Loucy (cell line): ENCODE measurements around the gene DLL1.

Experiments
- H2AFZ ChIP-seq: fragments of 200-600 bp; sonication (generic); 2 replicates; pipeline ENCODE4 v1.6.0; 2016; ENCODE audit warnings: antibody characterized with exemption, mild to moderate bottlenecking, low read length, moderate library complexity
- H3F3A ChIP-seq: fragments of 200-600 bp; 2 replicates; pipeline ENCODE4 v1.6.0; 2016; ENCODE audit warnings: antibody characterized with exemption, low read depth, mild to moderate bottlenecking
- H3K27me3 ChIP-seq: fragments of 200-600 bp; sonication (generic); 2 replicates; pipeline ENCODE4 v1.6.1; 2014; ENCODE audit warnings: low read length, mild to moderate bottlenecking; ENCODE audit not compliant: insufficient read depth, poor library complexity, severe bottlenecking
- H3K36me3 ChIP-seq: fragments of 200-600 bp; sonication (generic); 2 replicates; pipeline ENCODE4 v1.6.1; 2016; ENCODE audit warnings: low read length; ENCODE audit not compliant: insufficient read depth
- H3K4me1 ChIP-seq: fragments of 200-600 bp; sonication (generic); 2 replicates; pipeline ENCODE4 v1.5.1; 2014; ENCODE audit warnings: low read length, mild to moderate bottlenecking; ENCODE audit not compliant: insufficient read depth, poor library complexity, severe bottlenecking
- H3K4me2 ChIP-seq: fragments of 200-600 bp; sonication (generic); 2 replicates; pipeline ENCODE4 v1.6.0; 2014; ENCODE audit warnings: antibody characterized with exemption, low read length, low read depth, mild to moderate bottlenecking; ENCODE audit not compliant: poor library complexity, severe bottlenecking
- H3K4me3 ChIP-seq: fragments of 200-600 bp; sonication (generic); 2 replicates; pipeline ENCODE4 v1.5.1; 2014; ENCODE audit warnings: low read length, mild to moderate bottlenecking, mixed read lengths; ENCODE audit not compliant: poor library complexity, severe bottlenecking
- H3K79me2 ChIP-seq: fragments of 200-600 bp; sonication (generic); 2 replicates; pipeline ENCODE4 v1.6.1; 2014; ENCODE audit warnings: low read length; ENCODE audit not compliant: insufficient read depth
- H3K9ac ChIP-seq: fragments of 200-600 bp; sonication (generic); 2 replicates; pipeline ENCODE4 v1.6.0; 2014; ENCODE audit warnings: mild to moderate bottlenecking, low read depth, low read length, moderate library complexity; ENCODE audit not compliant: poor library complexity, severe bottlenecking
- H3K9me2 ChIP-seq: fragments of 200-600 bp; sonication (generic); replicated peaks from 2 replicates; pipeline ENCODE4 v1.6.1; 2016; ENCODE audit warnings: low read depth, low read length, mixed read lengths
- H3K9me3 ChIP-seq: fragments of 200-600 bp; sonication (generic); 2 replicates; pipeline ENCODE4 v1.6.1; 2014; ENCODE audit warnings: mild to moderate bottlenecking, antibody characterized with exemption, low read length, low read depth; ENCODE audit not compliant: insufficient read depth
- H4K20me1 ChIP-seq: fragments of 200-600 bp; sonication (generic); 2 replicates; pipeline ENCODE4 v1.6.0; 2014; ENCODE audit warnings: antibody characterized with exemption, low read length, mild to moderate bottlenecking; ENCODE audit not compliant: insufficient read depth, poor library complexity, severe bottlenecking
- CTCF ChIP-seq: fragments of 200-600 bp; sonication (generic); conservative IDR thresholded peaks from 2 replicates; pipeline ENCODE4 v1.5.1; 2014; ENCODE audit warnings: mild to moderate bottlenecking, antibody characterized with exemption, low read length
- EZH2phosphoT487 ChIP-seq: fragments of 200-600 bp; IDR thresholded peaks from 2 replicates; pipeline ENCODE4 v1.6.1; 2018; ENCODE audit warnings: antibody characterized with exemption, mild to moderate bottlenecking, moderate library complexity, borderline replicate concordance

The DLL1 gene

GRCh38 chr6:170289951-170290295, 955 bp downstream of the DLL1 start:
- H3K9ac ChIP-seq = no peak overlapping the region
- H2AFZ ChIP-seq = no peak overlapping the region
- peaks cover 12% of the 10 kb centered on the region for H3K4me1 ChIP-seq

GRCh38 chr6:170289180-170289931, 1.5 kb downstream of the DLL1 start:
- no peaks in the 10 kb centered on the region for H3K36me3 ChIP-seq
- no peaks in the 10 kb centered on the region for H4K20me1 ChIP-seq
- H3K79me2 ChIP-seq = no peaks in the 10 kb centered on the region
- no peaks in the 10 kb centered on the region for H3K9me3 ChIP-seq
- H2AFZ ChIP-seq = no peak overlapping the region
- no peak overlapping the region for H3K4me3 ChIP-seq
- no peak overlapping the region for H3K4me2 ChIP-seq
- H3K9ac ChIP-seq = no peak overlapping the region
- no peaks in the 10 kb centered on the region for H3K9me2 ChIP-seq
- no peaks in the 10 kb centered on the region for H3K27me3 ChIP-seq
- H3F3A ChIP-seq = no peaks in the 10 kb centered on the region
- TF ChIP-seq CTCF (no peak), EZH2phosphoT487 (no peak)
- H3K4me1 ChIP-seq = peaks cover 10% of the 10 kb centered on the region

More at GRCh38 chr6:170289951-170290295, 955 bp downstream of the DLL1 start:
- Histone ChIP-seq H3F3A (no peaks in the 10 kb centered on the region), H3K36me3 (no peaks in the 10 kb centered on the region), H3K27me3 (no peaks in the 10 kb centered on the region), H3K79me2 (no peaks in the 10 kb centered on the region), H3K9me3 (no peaks in the 10 kb centered on the region), H4K20me1 (no peaks in the 10 kb centered on the region), H3K4me2 (no peak overlapping the region), H3K4me3 (no peak overlapping the region), H3K9me2 (no peaks in the 10 kb centered on the region)
- TF ChIP-seq CTCF = no peak
- TF ChIP-seq EZH2phosphoT487 = no peak

GRCh38 chr6:170288852-170289179, 2.1 kb downstream of the DLL1 start:
- Histone ChIP-seq H3K4me3 (no peak overlapping the region), H3K4me2 (no peak overlapping the region), H3K79me2 (no peaks in the 10 kb centered on the region), H3K4me1 (peaks cover 5% of the 10 kb centered on the region), H2AFZ (no peak overlapping the region), H3K9me2 (no peaks in the 10 kb centered on the region), H3K36me3 (no peaks in the 10 kb centered on the region), H3K9ac (no peak overlapping the region), H3K9me3 (no peaks in the 10 kb centered on the region), H3K27me3 (no peaks in the 10 kb centered on the region), H4K20me1 (no peaks in the 10 kb centered on the region), H3F3A (no peaks in the 10 kb centered on the region)
- TF ChIP-seq CTCF (no peak), EZH2phosphoT487 (no peak)
